RCC 7860 (cell line): ENCODE results near the gene SULT1E1.
"Not testable (repeated sequence)": the region's sequence is repeated elsewhere in the genome, so short reads cannot be mapped to it uniquely, and the experiment has no call there.

Experiments
- DNase-seq: peaks from one replicate; pipeline ENCODE4 v3.0.0-alpha.2; 2015; ENCODE audit warnings: low spot score
- FAIRE-seq: peaks from 2 replicates; lab custom pipeline; 2012; peaks lifted over from hg19 to GRCh38; lab: Jason Lieb, UNC

Gene SULT1E1

DNA sequence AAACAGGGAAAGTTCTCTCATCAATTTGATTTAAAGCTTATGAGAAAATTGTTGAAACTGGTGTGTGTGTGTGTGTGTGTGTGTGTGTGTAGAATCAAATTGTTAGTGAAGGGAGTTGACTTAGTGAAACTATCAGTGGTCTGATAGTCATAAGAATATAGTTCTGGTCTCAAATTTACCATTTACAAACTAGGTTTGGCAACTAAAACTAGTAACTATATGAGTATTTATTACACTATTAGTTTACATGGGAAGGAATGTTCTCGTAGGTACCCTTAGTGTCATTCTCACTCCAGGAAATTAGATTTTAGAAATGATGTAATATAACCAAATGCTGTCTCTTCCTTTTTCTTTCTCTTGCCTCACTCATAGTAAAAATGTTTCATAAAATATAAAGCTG is 11.9 kb downstream of the SULT1E1 start:
- no peak for FAIRE-seq

DNA sequence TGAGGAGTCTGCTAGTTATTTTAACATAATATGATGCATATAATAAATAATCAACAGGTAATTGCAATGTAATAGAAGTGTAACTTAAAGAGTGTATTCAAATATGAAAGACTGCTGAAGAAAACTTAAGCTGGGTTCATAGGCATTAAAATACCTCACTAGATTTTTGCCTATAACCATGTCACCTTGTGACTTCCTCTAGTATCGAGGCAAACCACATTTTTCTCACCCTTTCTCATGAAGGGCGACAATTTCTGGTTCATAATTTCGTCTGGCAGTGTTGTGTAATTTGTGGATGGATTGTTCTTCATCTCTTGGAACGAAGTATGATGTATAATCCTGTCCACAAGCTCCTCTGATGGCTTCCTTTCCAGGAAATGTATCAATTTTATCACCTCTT is 16.0 kb downstream of the SULT1E1 start:
- no peak for DNase-seq
- FAIRE-seq, result no peak

More for the DNA sequence above, 11.9 kb downstream of the SULT1E1 start:
- no peak for DNase-seq

DNA sequence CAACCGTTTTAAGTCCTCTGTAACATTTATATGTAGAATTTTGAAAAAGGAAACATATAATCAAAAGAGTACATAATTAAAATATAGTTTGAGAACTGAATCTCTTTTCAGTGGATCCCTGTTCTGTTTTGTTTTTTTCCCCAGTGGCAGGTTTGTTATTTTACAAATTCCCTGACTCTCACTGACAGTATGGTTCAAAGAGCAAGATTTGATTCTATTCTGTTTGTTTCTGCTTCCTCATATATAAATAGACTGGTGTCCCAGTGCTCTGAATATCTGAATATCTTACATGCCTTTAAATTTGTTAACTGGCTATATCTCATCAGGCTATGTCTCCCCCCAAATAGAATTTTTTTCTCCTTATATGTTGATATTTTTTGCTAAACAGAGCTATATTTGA is 16.6 kb downstream of the SULT1E1 start:
- no peak for DNase-seq
- FAIRE-seq, result no peak

DNA sequence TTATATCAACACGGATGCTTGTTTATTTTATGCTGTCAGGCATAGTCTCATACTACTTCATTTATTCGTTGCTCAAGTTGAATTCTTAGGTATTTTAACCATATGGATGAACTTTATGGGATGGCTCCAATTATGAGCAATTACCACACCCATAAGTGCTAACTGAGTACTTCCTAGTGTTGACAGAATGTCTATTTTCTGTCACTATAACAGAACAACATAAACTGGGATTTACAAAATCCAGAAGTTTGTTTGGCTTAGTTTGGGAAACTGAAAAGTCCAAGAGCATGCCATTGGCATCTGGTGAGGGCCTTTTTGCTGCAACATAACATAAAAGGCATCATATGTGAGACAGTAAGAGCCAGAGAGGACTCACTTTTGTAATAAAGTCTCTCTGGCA is 21.0 kb downstream of the SULT1E1 start:
- FAIRE-seq (no peak), DNase-seq (no peak)

DNA sequence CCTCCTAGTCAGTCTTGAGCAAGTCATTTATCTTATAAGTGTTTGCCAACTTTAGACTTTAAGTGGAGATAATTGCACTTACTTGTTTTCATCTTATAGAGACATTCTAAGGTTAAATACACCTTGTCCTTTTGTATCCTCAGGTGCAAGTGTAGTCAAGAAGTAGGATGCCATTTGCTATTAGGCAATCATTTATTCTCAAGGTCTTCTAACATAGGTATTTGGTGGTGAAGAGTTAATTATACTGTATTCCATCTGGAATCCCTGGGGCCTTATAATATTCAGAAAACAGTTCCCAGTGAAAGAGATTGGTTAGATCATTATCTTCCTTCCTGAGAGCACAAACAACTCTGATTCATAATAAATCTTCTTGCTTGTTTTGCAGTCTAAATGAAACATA is 23.7 kb downstream of the SULT1E1 start:
- FAIRE-seq, result no peak
- no peak for DNase-seq

DNA sequence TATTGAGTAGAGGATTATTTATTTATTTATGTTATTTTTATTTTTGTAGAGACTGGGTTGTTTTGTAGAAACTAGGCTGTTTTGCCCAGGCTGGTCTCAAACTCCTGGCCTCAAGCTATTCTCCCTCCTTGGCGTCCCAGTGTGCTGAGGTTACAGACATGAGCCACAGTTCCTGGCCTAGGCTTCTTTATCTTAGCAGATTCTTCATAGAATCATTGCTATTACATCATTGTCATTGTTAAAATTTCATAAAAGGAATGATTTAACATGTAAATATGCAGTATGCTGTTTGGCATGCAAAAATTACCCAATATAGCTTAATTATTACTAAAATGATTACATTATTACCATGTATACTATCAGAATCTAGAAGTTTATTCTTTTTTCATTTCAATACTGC is 24.2 kb downstream of the SULT1E1 start:
- DNase-seq, result no peak
- FAIRE-seq, result no peak

DNA sequence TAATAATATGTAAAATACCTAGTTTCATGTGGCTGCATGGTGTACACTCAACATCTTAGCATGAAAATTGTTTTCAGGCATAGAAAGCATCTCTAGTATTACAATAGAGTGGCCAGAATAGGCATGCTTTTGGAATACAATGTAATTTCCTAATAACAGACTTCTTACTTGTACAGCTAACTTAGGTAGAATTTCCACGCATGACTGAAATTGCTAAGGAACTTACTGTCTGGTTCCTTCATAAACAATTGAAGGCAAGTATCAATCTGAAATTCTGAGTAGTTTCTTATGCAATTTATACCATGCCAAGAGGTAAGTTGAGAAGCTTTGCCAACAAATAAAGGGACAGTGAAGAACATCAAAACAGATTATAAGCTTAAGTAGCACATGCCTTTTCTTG is 26.7 kb downstream of the SULT1E1 start:
- FAIRE-seq, result no peak
- no peak for DNase-seq

DNA sequence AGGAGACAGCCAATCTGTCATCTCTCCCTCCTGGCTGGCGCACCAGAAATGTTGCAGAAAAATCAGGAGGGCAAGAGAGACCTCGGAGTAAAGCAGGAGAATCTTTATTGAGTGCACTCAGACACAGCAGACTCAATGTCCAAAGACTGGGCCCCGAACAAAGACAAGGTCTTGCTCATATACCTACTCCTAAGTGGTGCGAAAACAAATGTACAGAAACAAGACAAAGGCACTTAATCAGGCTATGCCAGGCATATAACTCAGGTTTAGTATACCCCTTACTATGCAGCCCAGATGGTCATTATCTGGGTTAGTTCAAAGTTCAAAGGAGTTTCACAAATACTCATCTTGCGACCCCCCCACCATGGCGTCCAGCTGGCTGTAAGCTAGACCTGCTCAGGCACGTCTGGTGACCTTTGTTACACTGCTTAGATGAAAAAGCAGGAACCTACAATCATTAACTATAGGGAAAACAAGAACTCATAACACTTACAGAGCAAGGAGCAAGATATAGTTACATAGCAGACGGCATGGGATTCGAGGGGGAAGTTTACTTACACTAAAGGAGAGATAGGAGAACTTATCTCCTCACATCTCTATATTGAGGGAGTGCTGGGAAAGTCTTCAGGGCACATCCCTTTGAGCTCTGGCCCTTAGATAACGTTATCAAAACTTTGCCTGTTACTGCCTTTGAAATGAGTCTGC is 27.5 kb downstream of the SULT1E1 start:
- DNase-seq (no peak), FAIRE-seq (no peak)

DNA sequence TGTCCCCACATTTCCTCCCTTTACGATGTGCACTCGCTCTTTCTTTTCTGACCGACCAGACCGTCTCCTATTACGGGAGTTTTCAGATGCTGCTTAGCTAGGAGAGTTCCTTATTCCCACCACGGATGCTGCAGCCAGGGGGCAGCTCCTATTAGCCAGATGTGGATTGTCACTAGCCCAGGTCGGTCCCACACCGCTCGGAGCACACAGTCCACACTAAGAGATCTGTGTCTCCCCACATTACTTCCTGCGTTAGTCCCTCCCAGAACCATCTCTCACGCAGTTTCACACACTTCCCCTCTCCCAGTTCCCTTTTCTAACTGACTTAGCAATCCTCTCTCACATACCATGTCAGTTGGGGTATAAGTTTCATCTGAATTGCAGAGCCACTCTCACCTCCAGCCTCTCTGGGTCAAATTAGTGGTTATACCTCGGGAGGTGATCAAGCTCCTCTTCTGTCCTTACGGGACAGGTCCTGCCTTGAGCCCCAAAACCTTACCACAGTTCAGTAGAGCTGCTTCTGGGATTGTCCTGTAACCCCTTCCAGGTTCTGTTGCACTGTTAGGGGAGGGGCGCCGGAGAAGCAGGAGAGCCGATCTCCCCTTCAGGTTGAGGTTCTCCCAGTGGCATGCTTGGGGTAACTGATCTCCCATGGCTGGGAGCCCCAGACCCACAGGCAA is 28.2 kb downstream of the SULT1E1 start:
- FAIRE-seq (no peak), DNase-seq (no peak)

DNA sequence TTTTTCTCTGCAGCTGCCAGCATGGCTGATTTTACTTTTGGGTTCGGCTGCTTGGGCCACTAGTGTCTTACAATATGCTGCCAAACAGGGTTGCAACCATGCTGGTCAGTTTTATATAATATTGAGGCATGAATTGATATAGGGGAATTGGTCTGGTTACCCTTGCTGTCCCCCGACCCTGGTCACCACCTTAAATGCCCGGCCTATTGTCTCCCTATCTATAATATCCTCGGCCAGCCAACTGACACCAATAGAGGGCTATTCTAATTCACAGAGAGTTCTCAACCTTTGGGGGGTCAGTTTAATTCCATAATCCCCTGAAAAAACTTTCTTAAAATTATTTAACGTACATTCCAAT is 28.7 kb downstream of the SULT1E1 start:
- FAIRE-seq, result no peak
- DNase-seq, result no peak

DNA sequence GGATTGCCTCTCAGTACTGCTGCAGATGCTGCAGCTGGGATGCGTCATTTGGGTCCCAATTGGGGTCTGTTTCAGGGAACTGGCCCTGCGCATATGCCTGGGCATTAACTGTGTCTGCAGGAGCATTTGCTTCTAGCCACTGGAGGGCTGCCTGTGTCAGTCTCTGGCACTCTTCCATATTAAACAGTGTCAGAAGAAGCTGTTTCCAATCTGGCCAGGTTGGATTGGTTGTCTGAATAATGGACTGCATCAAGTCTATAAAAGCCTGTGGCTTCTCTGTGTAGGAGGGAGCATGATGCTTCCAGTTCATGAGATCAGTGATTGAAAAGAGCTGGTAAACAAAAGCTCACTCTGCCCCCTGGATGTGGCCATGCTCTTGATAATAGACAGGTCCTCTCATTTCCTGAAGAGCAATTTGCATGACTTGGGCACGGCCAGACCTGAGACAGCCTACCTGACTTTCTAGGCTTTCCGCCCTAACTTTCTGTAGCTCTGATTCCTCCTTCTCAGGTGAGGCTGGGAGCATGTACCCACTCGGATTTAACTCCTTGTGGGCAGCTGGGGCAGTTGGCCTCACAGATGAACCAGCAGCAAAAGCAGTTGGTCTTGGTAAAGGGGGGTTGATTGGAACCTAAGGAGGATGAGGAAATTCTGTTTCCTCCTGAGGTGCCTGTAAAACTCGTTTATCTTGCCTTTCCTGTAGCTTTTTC is 29.2 kb downstream of the SULT1E1 start:
- DNase-seq, result no peak

DNA sequence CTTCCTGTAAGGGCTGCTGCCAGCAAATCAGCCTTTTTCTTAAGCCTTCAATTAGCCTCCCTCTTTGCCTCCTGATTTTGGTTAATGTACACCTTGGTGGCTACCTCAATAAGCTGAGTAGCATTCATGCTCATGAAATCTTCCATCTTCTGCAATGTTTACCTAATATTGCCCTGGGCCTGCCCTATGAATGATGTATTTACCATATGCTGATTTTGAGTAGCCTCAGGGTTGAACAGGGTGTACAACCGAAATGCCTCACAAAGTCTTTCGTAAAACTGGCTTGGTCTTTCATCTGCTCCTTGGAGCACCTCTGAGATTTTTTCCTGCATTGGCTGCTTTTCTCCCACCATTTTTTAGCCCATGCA is 29.8 kb downstream of the SULT1E1 start:
- no peak for DNase-seq
- FAIRE-seq, result no peak

More for the DNA sequence above, 29.2 kb downstream of the SULT1E1 start:
- FAIRE-seq, result no peak

DNA sequence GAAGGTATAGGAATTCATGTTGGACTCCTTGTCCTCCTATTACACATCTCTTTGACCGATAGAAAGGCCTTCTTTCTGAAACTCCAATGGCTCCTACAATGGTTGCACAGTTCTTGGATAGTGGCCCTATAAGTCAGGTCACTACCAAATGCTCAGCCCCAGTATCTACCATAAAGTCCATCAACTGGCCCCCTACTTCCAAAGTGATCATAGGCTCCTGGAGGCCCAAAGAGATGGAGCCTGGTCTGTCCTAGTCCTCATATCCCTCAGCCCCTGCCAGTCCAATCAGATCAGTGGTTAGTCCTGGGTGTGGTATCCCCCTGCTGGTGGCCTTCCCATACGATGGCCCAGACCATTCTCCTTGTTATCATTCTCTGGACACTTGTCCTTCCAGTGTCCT is 30.3 kb downstream of the SULT1E1 start:
- no peak for DNase-seq
- FAIRE-seq, result no peak

DNA sequence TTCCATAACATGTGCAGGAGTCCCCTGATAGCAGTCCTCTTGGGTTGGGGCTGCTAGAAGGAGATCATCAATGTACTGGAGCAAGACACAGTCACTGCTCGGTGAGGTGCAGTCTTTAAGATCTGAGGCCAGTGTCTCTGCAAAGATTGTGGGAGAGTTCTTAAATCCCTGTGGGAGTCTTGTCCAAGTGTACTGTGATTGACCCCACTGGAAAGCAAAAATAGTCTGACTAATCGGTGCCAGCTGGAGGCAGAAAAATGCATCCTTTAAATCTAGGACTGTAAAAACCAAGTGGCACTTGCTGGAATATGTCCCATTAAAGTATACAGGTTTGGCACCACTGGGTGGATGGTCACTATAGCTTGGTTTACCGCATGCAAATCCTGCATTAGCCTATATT is 31.1 kb downstream of the SULT1E1 start:
- DNase-seq (no peak), FAIRE-seq (no peak)

DNA sequence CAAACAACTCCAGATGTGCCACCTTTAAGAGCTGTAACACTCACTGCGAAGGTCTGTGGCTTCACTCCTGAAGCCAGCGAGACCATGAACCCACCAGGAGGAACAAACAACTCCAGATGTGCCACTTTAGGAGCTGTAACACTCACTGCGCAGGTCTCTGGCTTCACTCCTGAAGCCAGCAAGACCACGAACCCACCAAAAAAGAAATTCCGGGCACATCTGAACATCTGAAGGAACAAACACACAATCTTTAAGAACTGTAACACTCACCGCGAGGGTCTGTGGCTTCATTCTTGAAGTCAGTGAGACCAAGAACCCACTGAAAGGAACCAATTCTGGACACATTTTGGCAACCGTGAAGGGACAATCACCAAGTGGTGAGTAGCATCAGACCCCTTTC is 34.9 kb downstream of the SULT1E1 start:
- not testable (repeated sequence) for FAIRE-seq, DNase-seq

DNA sequence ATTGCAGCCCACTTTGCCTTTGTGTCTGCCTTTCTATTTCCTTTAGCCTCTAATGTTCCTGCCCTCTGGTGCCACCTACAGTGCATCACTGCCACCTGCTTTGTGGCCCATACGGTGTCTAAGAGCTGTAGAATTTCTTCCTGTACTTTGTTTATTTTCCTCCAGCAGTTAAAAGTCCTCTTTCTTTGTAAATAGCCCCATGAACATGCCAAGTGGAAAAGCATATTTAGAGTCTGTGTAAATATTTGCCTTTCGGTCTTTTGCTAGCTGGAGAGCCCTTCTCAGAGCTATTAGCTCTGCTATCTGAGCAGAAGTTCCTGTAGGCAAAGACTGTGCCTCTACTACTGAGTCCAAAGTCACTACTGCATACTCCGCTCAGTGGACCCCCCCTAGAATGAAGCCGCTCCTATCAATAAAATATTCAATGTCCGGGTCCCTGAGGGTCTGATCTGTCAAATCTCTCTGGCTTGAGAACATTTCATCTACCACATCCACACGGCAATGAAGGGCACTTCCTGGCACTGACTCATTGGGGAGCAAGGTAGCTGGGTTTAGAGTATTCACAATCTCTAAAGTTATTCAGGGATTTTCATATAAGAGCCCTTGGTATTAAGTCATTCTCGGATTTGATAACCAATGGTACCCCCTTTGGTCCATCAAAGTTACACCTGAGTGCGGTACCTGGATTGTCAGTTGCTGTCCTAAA is 36.3 kb downstream of the SULT1E1 start:
- FAIRE-seq, result no peak

DNA sequence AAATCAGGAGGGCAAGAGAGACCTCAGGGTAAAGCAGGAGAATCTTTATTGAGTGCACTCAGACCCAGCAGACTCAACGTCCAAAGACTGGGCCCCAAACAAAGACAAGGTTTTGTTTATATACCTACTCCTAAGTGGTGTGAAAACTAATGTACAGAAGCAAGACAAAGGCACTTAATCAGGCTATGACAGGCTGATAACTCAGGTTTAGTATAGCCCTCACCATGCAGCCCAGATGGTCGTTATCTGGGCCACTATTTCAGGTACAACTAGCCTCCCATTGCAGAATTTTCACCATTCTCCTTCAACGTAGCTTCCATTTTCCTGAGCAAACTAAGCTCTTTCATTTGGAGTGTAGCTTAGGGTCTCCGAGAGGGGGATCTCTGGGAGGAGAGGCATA is 36.9 kb downstream of the SULT1E1 start:
- DNase-seq, result no peak
- no peak for FAIRE-seq

More for the DNA sequence above, 36.3 kb downstream of the SULT1E1 start:
- no peak for DNase-seq

DNA sequence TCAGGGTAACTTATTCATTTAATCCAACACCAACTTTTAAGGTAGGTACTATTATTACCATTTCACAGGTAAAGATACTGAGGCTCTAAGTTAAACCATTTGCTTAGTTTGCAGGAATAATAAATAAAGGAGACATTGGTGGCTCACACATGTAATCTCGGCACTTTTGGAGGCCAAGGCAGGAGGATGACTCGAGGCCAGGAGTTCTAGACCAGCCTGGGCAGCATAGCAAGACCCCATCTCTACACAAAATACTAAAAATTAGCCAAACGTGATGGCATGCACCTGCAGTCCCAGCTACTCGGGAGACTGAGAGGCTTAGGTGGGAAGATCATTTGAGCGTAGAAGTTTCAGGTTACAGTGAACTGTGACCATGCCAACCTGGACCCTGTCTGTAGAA is 37.7 kb downstream of the SULT1E1 start:
- DNase-seq (no peak), FAIRE-seq (no peak)

DNA sequence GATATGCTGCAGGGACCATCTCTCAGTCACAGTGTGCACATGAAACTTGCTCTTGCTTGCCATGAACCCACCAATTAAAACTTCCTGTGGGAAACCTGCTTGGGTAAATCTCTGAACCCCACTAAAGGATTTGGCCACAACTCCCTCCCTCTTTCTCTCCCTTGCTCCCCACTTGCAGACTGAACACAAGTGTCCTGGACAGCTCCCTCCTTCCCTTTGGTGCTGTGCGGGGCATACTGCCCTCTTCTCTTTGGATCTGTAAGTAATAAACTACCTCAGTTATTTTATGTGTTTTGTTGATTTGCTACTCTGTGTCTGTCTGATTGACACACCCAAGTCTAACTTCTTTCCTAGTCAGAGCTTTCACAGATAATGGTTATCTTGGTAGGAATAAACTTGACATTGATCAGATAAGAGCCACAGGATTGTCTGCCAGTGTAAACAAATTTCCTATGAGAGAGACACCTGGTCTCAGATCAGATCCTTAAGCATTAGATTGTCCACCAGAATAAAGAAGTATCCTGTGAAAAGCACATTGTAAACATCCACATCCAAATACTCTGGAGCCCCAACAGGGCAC is 41.8 kb downstream of the SULT1E1 start:
- FAIRE-seq (no peak), DNase-seq (no peak)

DNA sequence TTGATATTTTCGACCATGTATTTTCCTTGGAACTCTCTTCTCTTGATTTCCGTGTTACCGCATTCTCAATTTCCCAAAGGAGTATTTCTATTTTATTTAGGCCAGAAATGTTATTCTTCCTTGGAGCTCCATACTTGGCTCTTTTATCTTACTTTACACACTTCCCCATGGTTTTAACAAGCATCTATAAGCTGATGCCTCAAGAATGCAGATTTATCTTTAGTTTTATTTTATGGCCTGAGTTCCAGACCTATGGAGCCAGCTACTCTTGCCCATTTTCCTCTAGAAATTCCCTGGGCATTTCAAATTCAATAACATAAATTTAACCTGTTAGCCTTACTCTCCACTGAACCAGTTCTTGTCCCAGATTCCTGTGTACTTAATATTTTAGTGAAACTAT is 43.7 kb downstream of the SULT1E1 start:
- no peak for DNase-seq
- no peak for FAIRE-seq

DNA sequence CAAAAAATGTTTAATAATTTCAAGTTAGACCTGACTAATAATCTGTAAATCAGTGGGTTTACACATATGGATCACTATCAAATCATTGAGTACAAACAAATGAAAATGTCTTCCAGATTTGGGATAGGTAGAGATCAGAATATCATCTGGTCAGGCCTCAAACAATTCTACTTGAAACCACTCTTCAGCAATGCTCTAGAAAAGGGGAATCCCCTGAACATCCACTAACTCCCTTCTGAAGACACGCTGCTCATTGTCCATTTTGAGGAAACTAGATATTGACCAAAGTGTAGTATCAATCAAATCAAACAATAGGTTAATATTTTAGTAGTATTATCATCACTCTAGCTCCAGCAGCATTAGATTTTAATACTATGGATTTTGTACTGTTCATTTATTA is 46.3 kb downstream of the SULT1E1 start:
- FAIRE-seq (no peak), DNase-seq (no peak)
